ENCODE results near the gene AMBRA1. TPM values are rescaled to one million over a fixed set of nuclear protein-coding genes. Genes with fewer than 3 reads are reported as not detected.
A peak's percentile ranks its signal among the peaks of the same experiment; 100 is the strongest.

AMBRA1 gene
- total and polyA plus RNA-seq, 2 experiments from 2014 or later = 10.5 to 52.7 TPM

DNA sequence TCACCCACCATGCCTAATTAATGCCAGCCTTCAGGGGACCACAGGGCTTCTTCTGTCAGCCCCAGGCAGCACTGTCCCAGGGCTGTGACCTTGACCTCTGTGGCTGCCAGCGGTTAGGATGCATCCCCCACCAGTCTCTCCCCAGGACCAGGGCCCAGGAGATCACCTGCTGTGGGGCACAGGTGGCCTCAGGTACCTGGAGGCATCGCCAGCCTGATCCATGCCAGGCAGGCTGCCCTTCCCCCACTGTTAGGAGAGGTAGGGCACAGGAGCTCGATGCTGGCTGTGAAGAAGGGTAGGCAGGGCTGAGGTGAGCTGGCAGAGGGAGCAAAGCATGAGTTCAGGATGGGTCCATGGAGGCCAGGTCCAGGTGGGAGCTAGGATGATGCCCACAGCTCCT, 229.0 kb downstream of the AMBRA1 start:
- TF ChIP-seq, protein P1, sequence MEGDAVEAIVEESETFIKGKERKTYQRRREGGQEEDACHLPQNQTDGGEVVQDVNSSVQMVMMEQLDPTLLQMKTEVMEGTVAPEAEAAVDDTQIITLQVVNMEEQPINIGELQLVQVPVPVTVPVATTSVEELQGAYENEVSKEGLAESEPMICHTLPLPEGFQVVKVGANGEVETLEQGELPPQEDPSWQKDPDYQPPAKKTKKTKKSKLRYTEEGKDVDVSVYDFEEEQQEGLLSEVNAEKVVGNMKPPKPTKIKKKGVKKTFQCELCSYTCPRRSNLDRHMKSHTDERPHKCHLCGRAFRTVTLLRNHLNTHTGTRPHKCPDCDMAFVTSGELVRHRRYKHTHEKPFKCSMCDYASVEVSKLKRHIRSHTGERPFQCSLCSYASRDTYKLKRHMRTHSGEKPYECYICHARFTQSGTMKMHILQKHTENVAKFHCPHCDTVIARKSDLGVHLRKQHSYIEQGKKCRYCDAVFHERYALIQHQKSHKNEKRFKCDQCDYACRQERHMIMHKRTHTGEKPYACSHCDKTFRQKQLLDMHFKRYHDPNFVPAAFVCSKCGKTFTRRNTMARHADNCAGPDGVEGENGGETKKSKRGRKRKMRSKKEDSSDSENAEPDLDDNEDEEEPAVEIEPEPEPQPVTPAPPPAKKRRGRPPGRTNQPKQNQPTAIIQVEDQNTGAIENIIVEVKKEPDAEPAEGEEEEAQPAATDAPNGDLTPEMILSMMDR (IDR thresholded peaks at IDR 0.05; ENCODE audit: low read depth, low read length) = no peak
- Histone ChIP-seq H3K4me3 (no peak overlapping the region), H3K27ac (no peak overlapping the region), H3K36me3 (no peaks in the 10 kb centered on the region), H3K4me1 (ENCODE audit: low read depth) (peaks cover 36% of the 10 kb centered on the region), H3K27me3 (no peaks in the 10 kb centered on the region), H3K9me3 (ENCODE audit: low read depth) (no peaks in the 10 kb centered on the region)
- no peak for DNase-seq (ENCODE audit: low read depth in 1 of 2, low spot score in 1 of 2)

DNA sequence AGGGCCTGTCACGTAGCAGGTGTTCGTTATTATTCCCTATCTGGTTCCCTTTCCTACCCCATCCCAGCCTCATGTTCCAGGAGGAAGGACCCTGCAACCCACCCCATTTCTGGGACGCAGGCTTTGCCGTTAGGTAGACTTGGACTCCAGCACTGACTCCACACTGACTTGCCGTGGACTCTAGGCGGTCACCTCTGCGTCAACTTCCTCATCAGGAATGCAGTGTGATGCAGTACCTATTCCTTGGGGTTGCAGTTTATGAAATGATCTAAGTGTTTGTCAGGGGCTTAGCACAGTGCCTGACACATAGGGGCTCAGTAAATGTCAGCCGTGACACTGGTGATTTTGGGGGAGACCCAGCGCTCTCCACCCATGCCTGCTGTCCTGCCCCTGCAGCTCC, 229.8 kb downstream of the AMBRA1 start:
- peaks cover 36% of the 10 kb centered on the region for H3K4me1 ChIP-seq (ENCODE audit: low read depth)
- TF ChIP-seq, protein P1 (IDR thresholded peaks at IDR 0.05; ENCODE audit: low read depth, low read length) = no peak
- H3K36me3 ChIP-seq = no peaks in the 10 kb centered on the region
- H3K27me3 ChIP-seq = no peaks in the 10 kb centered on the region
- no peak overlapping the region for H3K27ac ChIP-seq
- DNase-seq (ENCODE audit: low read depth in 1 of 2, low spot score in 1 of 2) = no peak
- no peak overlapping the region for H3K4me3 ChIP-seq
- no peaks in the 10 kb centered on the region for H3K9me3 ChIP-seq (ENCODE audit: low read depth)

DNA sequence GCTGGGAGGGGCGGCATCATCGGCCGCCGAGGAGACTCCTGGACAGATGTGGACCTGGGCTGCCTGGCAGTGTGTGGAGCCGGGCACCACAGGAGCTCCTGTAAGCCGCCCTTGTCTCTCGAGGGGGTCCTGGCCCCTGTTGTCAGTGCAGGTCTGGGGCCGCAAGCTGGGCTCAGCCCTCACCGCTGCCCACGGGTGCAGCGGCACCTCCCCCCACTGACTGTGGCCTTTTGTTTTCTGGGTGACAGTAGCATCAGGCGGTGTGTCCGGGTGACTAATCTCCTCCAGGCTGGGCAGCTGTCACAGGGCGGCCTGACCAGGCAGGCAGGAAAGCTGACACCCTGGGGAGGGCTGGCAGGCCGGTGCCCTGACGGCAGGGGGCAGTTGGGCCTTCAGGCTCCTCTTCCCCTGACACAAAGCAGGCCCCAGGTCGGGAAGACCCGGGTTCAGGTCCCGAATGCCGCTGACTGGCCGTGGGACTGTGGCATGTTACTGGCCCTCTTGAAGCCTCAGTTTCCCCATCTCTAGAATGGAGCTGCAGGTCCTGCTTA, 230.3 kb downstream of the AMBRA1 start:
- Histone ChIP-seq H3K4me3 (no peak overlapping the region), H3K9me3 (ENCODE audit: low read depth) (no peaks in the 10 kb centered on the region), H3K27ac (peak overlapping the region; percentile 6), H3K27me3 (no peaks in the 10 kb centered on the region), H3K36me3 (no peaks in the 10 kb centered on the region), H3K4me1 (ENCODE audit: low read depth) (peaks cover 36% of the 10 kb centered on the region)
- TF ChIP-seq, protein P1 (IDR thresholded peaks at IDR 0.05; ENCODE audit: low read depth, low read length) = no peak
- DNase-seq (ENCODE audit: low read depth in 1 of 2, low spot score in 1 of 2) = no peak

DNA sequence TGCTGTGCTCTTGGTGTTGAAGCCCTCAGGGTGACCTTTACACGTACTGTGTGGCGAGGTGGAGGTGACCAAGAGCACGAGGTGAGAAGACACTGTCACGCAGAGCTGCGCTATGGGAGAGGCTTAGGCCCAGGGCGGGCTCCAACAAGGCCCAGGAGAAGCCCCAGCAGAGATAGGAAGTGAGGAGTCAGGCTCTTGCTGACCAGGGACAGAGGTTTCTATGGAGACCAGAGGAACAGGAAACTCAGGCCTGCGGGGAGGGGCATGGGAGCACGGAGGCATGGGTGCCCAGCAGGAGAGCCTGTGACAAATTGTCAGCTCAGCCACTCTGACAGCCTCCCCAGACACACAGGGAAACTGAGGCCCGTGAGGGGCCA, 230.8 kb downstream of the AMBRA1 start:
- Histone ChIP-seq H3K36me3 (no peaks in the 10 kb centered on the region), H3K27ac (peak overlapping the region; percentile 6), H3K4me1 (ENCODE audit: low read depth) (peaks cover 36% of the 10 kb centered on the region), H3K9me3 (ENCODE audit: low read depth) (no peaks in the 10 kb centered on the region), H3K27me3 (no peaks in the 10 kb centered on the region), H3K4me3 (no peak overlapping the region)
- TF ChIP-seq, protein P1 (IDR thresholded peaks at IDR 0.05; ENCODE audit: low read depth, low read length) = no peak
- peak in 1 of 2 donors; percentile 78 for DNase-seq (ENCODE audit: low read depth in 1 of 2, low spot score in 1 of 2)

DNA sequence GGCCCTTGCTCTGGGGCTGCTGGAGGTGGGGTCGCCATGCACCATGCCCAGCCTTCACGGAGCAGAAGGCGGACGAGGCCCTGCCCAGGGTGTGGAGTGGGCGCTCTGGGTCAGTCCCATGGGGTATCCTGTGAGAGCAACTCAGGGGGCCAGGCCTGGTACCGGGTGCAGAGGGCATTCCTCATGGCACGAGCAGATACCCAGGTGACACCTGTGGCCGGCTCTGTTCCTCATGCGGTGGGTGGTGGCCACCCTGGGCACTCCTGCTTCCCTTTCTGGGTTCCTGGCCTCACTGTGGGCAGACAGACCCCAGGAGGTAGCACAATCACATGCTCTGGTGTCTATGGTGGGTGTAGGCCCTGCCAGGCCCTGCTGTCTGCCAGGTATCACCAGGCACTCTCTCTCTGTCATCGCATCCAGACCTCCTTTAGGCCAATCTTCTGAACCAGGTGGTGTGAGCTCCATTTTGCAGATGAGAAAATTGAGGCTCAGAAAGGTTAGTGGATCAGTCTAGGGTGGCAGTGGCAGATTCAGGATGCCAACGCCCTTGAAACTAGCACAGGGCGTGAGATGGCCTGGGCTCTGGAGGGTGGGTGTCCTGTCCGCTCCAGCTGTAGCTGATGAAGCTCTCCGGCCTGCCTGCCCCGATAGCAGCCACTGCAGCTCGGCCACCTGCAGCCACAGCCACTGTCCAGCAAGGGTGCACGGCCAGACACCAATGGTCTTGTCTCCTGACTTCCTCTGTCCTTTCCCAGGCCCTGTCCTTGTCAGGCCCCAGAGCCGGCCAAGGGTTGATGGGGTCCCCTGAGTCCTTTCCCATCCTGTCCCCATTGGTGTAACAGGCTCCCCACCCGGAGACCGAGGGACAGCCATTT, 231.4 kb downstream of the AMBRA1 start:
- Histone ChIP-seq H3K4me1 (ENCODE audit: low read depth) (peaks cover 35% of the 10 kb centered on the region), H3K4me3 (no peak overlapping the region), H3K27me3 (no peaks in the 10 kb centered on the region), H3K27ac (peak overlapping the region; percentile 82), H3K9me3 (ENCODE audit: low read depth) (no peaks in the 10 kb centered on the region), H3K36me3 (no peaks in the 10 kb centered on the region)
- no peak for DNase-seq (ENCODE audit: low read depth in 1 of 2, low spot score in 1 of 2)
- TF ChIP-seq, protein P1 (IDR thresholded peaks at IDR 0.05; ENCODE audit: low read depth, low read length) = no peak

Data from cardiac muscle cell (in vitro differentiated cells and primary cell).